GM19438 (cell line): ENCODE data around the gene PLOD3.
A peak's percentile ranks its signal among the peaks of the same experiment; 100 is the strongest.

ENCODE experiments used
- ATAC-seq: cut with Tn5 transposase; IDR thresholded peaks from one replicate; pipeline ENCODE4 v1.9.1; 2021; ENCODE audit warnings: low read depth; ENCODE audit not compliant: unreplicated experiment

Gene PLOD3

GRCh38 chr7:101166909-101167644, 50.3 kb downstream of the PLOD3 start:
- ATAC-seq, result no peak

DNA sequence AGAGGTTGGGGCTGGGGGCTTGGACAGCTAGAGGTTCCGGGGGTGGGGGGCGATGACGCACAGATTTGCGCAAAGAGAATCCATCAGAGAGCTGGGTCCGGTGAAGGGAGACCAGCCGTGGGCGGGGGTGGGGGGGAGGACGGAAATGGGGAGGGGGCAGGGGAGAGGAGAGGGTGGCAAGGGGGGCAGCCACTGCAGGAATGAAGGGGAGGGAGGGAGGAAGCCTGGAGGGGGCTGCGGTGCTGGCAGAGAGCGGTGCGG, 50.8 kb downstream of the PLOD3 start:
- no peak for ATAC-seq

DNA sequence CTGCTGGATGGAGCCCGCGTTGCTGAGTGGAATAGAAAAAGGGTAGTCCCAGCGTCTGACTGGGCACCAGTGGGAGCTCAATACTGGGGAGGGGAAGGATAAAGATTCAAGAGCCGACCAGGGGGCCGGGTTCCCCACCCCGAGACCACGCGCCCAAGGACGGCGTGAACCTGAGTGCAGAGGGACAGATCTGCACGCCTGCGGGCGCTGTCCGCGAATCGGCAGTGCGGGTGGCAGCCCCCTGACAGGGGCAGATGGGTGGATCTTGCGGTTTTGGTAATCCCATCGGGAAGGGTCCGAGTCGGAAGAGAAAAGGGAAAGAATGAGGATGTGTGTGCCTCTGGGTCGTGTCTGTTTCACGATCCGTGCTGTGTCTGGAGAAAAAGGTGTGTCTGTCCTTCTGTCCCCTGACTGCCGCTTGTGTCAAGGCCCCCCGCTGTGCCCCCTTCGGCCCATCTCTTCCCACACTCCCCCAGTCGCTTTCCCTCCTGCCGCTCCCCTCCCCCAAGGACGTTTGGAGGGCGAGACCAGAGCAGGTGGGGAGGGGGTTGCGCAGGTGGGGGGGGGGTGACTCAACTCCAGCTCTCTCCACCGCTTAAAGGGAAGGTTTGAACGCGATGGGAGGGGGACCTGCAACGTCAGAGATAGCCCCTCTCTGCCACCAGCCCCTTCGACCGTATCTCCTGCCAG, 51.3 kb downstream of the PLOD3 start:
- no peak for ATAC-seq

- peak; percentile 57 for ATAC-seq
Observed at GRCh38 chr7:101165075-101165957, 52.1 kb downstream of the PLOD3 start, which contains the start of gene VGF. TSS of gene VGF (minus strand) at chr7:101165569. CDS start at chr7:101164843, 726 bp downstream.

- no peak for ATAC-seq
Observed at GRCh38 chr7:101164071-101164840, 53.1 kb downstream of the PLOD3 start.

- no peak for ATAC-seq
Observed at GRCh38 chr7:101163279-101164070, 53.9 kb downstream of the PLOD3 start.

- ATAC-seq, result no peak
Observed at GRCh38 chr7:101162551-101163278, 54.7 kb downstream of the PLOD3 start.

DNA sequence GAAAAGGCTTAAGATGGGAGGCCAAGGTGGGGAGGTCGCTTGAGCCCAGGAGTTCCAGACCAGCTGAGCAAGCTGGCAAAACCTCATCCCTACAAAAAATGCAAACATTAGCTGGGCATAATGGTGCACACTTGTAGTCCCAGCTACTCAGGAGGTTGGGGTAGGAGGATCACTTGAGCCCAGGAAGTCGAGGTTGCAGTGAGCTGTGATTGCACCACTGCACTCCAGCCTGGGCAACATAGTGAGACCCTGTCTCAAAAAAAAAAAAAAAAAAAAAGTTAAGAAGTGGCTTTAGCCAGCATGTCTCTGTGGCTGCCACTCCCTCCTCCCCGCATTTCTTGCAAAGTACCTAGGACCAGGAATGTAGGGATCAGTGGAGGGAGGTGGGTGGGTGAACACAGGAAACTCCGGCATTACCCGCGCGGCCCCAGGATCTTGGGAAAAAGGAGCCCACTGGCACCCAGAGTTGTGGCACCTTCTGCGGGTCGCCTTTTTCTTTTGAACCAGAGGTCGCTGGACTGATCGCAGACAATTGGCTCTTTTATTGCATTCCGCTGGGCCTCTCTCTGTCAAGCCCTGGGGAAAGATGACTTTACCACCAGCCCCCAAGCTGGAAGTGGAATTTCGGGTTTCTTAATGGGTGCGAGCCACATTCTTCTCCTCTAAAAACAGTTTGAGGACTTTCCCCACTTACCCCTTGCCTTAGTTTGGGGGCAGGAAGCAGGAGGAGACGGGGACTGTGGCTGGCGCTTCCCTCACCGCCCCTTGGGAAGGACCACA, 55.5 kb downstream of the PLOD3 start:
- no peak for ATAC-seq

GRCh38 chr7:101160910-101161309, 56.5 kb downstream of the PLOD3 start:
- no peak for ATAC-seq

GRCh38 chr7:101159696-101160674, 57.4 kb downstream of the PLOD3 start:
- ATAC-seq, result no peak

- no peak for ATAC-seq
Observed at GRCh38 chr7:101156866-101157589, 60.4 kb downstream of the PLOD3 start.

- ATAC-seq, result no peak
Observed at GRCh38 chr7:101156277-101156676, 61.1 kb downstream of the PLOD3 start.
